IPS-20b (cell line): ENCODE data around the gene FCF1.

ENCODE experiments used
- H3K27ac ChIP-seq: one replicate; pipeline ENCODE4 v1.5.1; 2013; ENCODE audit warnings: low read length
- H3K27me3 ChIP-seq: 2 replicates; pipeline ENCODE4 v1.6.1; 2013; ENCODE audit warnings: mild to moderate bottlenecking, low read length, inconsistent platforms; ENCODE audit not compliant: insufficient read depth
- H3K36me3 ChIP-seq: 2 replicates; pipeline ENCODE4 v1.6.1; 2013; ENCODE audit warnings: low read depth, mild to moderate bottlenecking, inconsistent platforms, low read length, moderate library complexity; ENCODE audit not compliant: insufficient read depth
- H3K4me1 ChIP-seq: 2 replicates; pipeline ENCODE4 v1.6.1; 2013; ENCODE audit warnings: mild to moderate bottlenecking, control low read depth, inconsistent platforms, low read length, moderate library complexity; ENCODE audit not compliant: insufficient read depth
- H3K4me3 ChIP-seq: 2 replicates; pipeline ENCODE4 v1.5.1; 2013; ENCODE audit warnings: mild to moderate bottlenecking, low read length, inconsistent platforms
- H3K9ac ChIP-seq: 2 replicates; pipeline ENCODE4 v1.6.1; 2013; ENCODE audit warnings: low read depth, mild to moderate bottlenecking, inconsistent platforms, low read length, moderate library complexity
- H3K9me3 ChIP-seq: 2 replicates; pipeline ENCODE4 v1.6.1; 2013; ENCODE audit warnings: mild to moderate bottlenecking, low read depth, low read length, inconsistent platforms; ENCODE audit not compliant: insufficient read depth

The FCF1 gene

GRCh38 chr14:74703043-74703442 lies 9.9 kb upstream of the FCF1 start:
- Histone ChIP-seq H3K4me3 (no peak overlapping the region), H3K9me3 (peaks cover 22% of the 10 kb centered on the region), H3K27me3 (no peaks in the 10 kb centered on the region), H3K9ac (no peak overlapping the region), H3K4me1 (no peaks in the 10 kb centered on the region), H3K36me3 (no peaks in the 10 kb centered on the region), H3K27ac (no peak overlapping the region)

DNA sequence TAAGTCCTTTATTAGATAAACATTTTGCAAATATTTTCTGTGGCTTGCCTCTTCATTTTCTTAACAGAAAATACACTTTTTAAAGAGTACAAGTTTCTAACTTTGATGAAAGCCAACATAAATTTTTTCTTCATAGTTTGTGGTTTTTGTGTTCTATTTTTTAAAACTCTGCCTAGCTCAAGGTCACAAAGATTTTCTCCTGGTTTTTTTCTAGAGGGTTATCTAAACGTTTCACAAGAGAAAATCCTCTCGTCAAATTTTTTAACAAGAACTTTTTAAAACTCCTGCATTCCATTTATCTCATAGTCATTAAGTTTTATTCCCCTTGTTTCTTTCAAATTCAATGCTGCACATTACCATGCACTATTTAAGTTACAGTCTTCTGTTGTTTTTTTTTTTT lies 8.3 kb upstream of the FCF1 start:
- Histone ChIP-seq H3K9ac (no peak overlapping the region), H3K9me3 (peaks cover 22% of the 10 kb centered on the region), H3K27me3 (no peaks in the 10 kb centered on the region), H3K36me3 (no peaks in the 10 kb centered on the region), H3K4me1 (no peaks in the 10 kb centered on the region), H3K4me3 (no peak overlapping the region), H3K27ac (no peak overlapping the region)

GRCh38 chr14:74705613-74706500 lies 7.1 kb upstream of the FCF1 start:
- H3K27ac ChIP-seq = no peak overlapping the region
- H3K36me3 ChIP-seq = no peaks in the 10 kb centered on the region
- no peaks in the 10 kb centered on the region for H3K4me1 ChIP-seq
- no peaks in the 10 kb centered on the region for H3K27me3 ChIP-seq
- H3K9ac ChIP-seq = no peak overlapping the region
- H3K4me3 ChIP-seq = no peak overlapping the region
- peaks cover 22% of the 10 kb centered on the region for H3K9me3 ChIP-seq

DNA sequence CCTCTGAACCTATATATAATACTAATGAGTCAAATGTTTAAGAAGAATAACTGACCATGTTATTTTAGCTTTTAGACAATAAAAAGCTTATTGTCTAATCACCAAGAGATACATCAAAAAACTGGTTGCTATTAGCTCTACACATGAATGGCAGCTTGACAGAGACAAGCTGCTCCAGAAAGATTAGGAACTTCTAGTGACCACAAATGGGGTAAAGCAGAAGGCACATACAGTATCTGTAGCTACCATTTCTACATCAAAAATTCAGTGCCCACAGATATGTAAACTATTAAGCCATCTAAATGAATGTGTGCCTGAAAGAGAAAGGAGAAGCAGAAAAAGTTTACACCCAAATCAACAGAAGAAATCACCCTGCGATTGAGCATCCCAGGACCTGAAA lies 2.5 kb upstream of the FCF1 start:
- Histone ChIP-seq H3K27me3 (no peaks in the 10 kb centered on the region), H3K9me3 (no peaks in the 10 kb centered on the region), H3K36me3 (peaks cover 3% of the 10 kb centered on the region; the same call in 1 of the 2 replicates), H3K4me3 (no peak overlapping the region), H3K4me1 (no peaks in the 10 kb centered on the region; the same call in 1 of the 2 replicates), H3K27ac (no peak overlapping the region), H3K9ac (no peak overlapping the region)

DNA sequence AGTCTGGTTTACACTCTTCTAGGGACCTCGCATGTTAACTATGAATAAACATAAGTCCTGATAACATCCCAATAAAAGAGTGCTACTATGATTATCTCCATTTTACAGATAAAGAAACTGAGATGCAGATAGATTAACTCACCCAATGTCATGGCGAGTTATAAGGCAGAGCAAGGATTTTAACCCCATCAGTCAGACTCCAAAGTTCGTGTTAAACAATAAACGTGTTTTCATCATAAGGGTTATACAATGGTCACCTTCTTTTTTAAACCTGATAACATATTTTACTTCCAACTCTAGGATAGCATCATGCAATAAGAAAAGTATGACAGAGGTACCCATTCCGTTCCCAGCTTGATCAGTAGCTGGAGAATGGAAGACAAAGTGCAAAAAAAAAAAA lies 1.3 kb upstream of the FCF1 start:
- Histone ChIP-seq H3K4me3 (peak overlapping the region; percentile 100), H3K27me3 (no peaks in the 10 kb centered on the region), H3K27ac (no peak overlapping the region), H3K4me1 (no peaks in the 10 kb centered on the region; the same call in 1 of the 2 replicates), H3K36me3 (peaks cover 15% of the 10 kb centered on the region; the same call in 1 of the 2 replicates), H3K9me3 (no peaks in the 10 kb centered on the region), H3K9ac (no peak overlapping the region)

DNA sequence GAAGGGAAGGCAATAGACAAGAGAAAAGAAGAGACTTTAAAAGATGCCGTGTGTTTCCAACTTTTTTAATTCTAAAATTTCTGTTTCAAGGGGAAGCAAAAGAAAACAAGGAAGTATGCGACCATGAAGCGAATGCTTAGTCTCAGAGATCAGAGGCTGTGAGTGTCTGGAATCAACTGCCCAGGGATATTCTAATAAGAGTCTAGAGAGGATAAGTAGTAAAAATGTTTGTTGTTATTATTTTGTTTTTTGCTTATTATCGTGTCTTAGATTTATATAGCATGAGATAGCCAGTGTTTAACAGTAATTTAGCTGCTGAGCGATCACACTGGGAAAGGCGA lies 421 bp downstream of the FCF1 start:
- H3K36me3 ChIP-seq = peaks cover 29% of the 10 kb centered on the region
- H3K4me3 ChIP-seq = peak overlapping the region; percentile 100
- H3K9ac ChIP-seq = peak overlapping the region; percentile 89; the same call in 1 of the 2 replicates
- H3K27ac ChIP-seq = peak overlapping the region; percentile 42
- no peaks in the 10 kb centered on the region for H3K9me3 ChIP-seq
- H3K27me3 ChIP-seq = no peaks in the 10 kb centered on the region
- no peaks in the 10 kb centered on the region; the same call in 1 of the 2 replicates for H3K4me1 ChIP-seq

DNA sequence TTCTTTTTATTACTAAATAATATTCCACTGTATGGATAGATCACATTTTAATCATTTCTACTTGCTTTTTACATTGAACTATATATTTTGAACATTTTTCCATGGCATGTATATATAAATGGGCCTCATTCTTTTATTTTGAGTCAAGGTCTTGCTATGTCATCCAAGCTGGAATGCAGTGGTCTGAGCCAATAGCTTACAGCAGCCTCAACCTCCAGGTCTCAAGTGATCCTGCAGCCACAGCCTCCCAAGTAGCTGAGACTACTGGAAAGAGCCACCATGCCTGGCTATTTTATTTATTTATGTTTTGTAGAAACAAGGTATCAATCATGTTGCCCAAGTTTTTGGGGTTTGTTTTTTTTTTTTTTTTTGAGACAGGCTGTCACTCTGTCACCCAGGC lies 7.6 kb downstream of the FCF1 start:
- H3K4me1 ChIP-seq = no peaks in the 10 kb centered on the region
- no peaks in the 10 kb centered on the region for H3K27me3 ChIP-seq
- no peak overlapping the region for H3K9ac ChIP-seq
- H3K27ac ChIP-seq = no peak overlapping the region
- no peak overlapping the region for H3K4me3 ChIP-seq
- peaks cover 58% of the 10 kb centered on the region for H3K36me3 ChIP-seq
- H3K9me3 ChIP-seq = no peaks in the 10 kb centered on the region

DNA sequence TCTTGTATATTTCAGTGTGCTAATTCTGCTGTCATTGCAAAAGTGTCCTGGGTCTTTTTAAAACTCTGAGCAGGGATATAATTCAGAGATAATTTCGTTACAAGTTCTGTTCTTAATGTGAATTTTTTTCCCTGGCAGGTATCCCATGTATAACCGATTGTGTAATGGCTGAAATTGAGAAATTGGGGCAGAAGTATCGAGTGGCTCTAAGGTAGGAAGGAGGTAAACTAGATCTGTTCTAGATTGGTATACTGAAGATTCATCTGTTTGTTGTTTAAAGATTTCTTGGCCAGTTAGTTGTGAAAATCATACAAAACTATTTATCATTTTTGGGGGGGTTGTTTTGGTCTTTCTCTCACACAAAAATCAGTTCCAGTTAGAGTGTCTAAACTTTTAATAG lies 10.2 kb downstream of the FCF1 start:
- Histone ChIP-seq H3K36me3 (peaks cover 38% of the 10 kb centered on the region), H3K9ac (no peak overlapping the region), H3K4me1 (no peaks in the 10 kb centered on the region), H3K27me3 (no peaks in the 10 kb centered on the region), H3K27ac (no peak overlapping the region), H3K4me3 (no peak overlapping the region), H3K9me3 (no peaks in the 10 kb centered on the region)

GRCh38 chr14:74732387-74732786 lies 19.4 kb downstream of the FCF1 start:
- H3K9me3 ChIP-seq = no peaks in the 10 kb centered on the region
- no peak overlapping the region for H3K9ac ChIP-seq
- peaks cover 60% of the 10 kb centered on the region for H3K36me3 ChIP-seq
- no peaks in the 10 kb centered on the region for H3K27me3 ChIP-seq
- no peak overlapping the region for H3K27ac ChIP-seq
- H3K4me1 ChIP-seq = no peaks in the 10 kb centered on the region
- no peak overlapping the region for H3K4me3 ChIP-seq

DNA sequence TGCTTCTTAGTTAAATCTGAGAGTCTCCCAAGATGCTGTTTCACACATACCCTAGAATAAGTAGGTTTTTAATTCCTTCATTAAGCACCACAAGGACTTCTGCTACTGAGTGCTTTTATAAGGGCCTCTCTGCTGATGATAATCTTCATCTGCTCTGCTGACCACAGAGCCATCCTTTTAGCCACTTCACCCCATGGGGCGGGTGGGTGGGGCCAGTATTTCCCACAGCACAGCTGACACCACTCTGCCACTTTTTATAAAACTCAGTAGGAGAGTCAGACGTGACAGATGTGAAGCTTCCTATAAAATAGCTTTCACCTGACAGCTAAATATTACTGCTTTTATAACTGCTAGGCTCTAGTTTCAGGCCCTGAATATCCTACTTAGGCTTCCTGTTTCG lies 20.3 kb downstream of the FCF1 start:
- peaks cover 61% of the 10 kb centered on the region for H3K36me3 ChIP-seq
- H3K27me3 ChIP-seq = no peaks in the 10 kb centered on the region
- H3K9me3 ChIP-seq = no peaks in the 10 kb centered on the region
- H3K4me1 ChIP-seq = no peaks in the 10 kb centered on the region
- no peak overlapping the region for H3K4me3 ChIP-seq
- no peak overlapping the region for H3K9ac ChIP-seq
- H3K27ac ChIP-seq = no peak overlapping the region

DNA sequence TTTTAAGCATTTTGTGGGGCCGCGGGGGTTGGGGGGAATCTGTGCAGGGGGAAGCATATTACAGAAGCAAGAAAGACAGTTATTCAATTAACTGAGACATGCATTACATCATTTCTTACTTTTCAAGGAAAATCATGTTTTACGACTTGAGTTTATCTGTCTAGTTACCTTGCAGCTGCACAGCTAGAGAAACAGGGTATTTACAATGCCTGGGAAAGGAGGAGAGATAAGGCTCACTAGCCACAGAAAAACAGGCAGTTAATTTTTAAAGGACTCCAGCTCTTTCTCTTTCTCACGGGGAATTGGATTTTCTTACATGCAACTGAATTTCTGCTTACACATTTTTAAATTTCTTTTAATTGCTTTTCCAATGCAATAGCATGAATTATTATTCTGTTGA lies 22.2 kb downstream of the FCF1 start:
- H3K4me3 ChIP-seq = no peak overlapping the region
- H3K36me3 ChIP-seq = peaks cover 66% of the 10 kb centered on the region
- no peak overlapping the region for H3K9ac ChIP-seq
- H3K9me3 ChIP-seq = no peaks in the 10 kb centered on the region
- no peaks in the 10 kb centered on the region for H3K27me3 ChIP-seq
- H3K27ac ChIP-seq = no peak overlapping the region
- no peaks in the 10 kb centered on the region for H3K4me1 ChIP-seq

DNA sequence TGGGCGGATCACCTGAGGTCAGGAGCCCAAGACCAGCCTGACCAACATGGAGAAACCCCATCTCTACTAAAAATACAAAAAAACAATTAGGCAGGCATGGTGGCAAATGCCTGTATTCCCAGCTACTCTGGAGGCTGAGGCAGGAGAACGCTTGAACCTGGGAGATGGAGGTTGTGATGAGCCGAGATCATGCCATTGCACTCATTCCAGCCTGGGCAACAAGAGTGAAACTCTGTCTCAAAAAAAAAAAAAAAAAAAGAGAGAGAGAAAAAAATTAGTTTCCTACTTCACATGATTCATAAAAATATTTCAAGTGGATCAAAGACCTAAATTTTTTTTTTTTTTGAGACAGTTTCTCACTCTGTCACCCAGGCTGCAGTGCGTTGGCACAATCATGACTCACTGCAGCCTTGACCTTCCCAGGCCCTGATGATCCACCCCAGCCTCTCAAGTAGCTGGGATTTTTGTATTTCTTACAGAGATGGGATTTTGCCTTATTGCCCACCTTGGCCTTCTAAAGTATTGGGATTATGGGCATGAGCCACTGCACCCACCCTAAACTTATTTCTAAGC lies 24.9 kb downstream of the FCF1 start:
- no peak overlapping the region for H3K27ac ChIP-seq
- no peaks in the 10 kb centered on the region for H3K27me3 ChIP-seq
- no peaks in the 10 kb centered on the region for H3K4me1 ChIP-seq
- H3K9me3 ChIP-seq = no peaks in the 10 kb centered on the region
- H3K4me3 ChIP-seq = no peak overlapping the region
- H3K9ac ChIP-seq = no peak overlapping the region
- peaks cover 50% of the 10 kb centered on the region for H3K36me3 ChIP-seq
